ENCODE data around the gene B4GALT4.

Gene B4GALT4

DNA sequence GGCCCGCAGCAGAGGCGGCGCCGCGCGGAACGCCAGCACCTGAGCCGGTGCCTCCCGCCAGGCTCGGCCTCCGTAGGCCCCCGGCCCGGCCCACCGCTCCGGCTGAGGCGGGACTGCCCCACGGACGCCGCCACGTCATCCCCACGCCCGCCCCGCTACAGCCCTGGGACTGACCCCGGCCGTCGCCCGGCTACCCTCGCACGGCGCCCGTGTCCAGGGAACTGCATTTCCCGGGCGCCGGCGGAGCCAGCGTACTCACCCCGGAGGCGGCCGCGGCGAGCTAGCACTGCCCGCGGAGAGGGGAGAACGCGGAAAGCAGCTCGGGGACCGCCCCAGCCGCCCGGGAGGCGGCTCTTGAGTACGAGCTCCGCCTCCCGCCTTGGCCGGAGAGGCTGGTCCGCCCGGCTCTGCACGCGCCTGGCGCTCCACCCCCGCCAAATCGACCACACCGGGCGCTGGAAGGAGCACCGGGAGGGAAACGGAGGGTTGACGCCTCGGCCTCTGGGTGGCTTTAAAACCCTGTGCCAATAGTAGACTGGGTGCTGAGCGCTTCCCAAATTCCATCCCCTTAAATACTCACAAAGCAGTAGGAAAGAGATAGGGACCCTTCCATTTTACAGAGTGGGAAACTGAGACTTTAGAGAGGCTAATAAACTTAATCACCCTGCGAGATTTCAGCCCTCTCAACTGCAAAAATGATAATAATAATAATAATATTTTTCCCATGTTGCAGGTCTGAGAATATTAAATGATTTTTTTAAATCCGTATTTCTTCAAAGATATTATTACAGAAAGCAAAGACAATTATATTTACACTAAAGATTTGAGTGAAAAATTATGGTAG lies at the start of gene B4GALT4:
Gene B4GALT4, minus strand, starts transcription at position 288 of the 844 bp plus-strand sequence. CDS start 10,779 bp downstream, outside the sequence.
- TF ChIP-seq YY1 (IDR thresholded peaks at IDR 0.05; ENCODE audit: low read depth) (no peak), RAD21 (IDR thresholded peaks at IDR 0.05; ENCODE audit: low read depth) (peak; percentile 3; the same call in 1 of the 2 replicates), EGR1 (IDR thresholded peaks at IDR 0.05) (peak; percentile 79), TEAD4 (IDR thresholded peaks at IDR 0.05) (0 out of 2 replicates have a peak, but pooled peaks have one; percentile 24), CREB1 (IDR thresholded peaks at IDR 0.05; ENCODE audit: low read depth) (peak; percentile 33; the same call in 1 of the 2 replicates), TAF1 (IDR thresholded peaks at IDR 0.05; ENCODE audit: low read depth) (peak; percentile 82), ZBTB7A (IDR thresholded peaks at IDR 0.05; ENCODE audit: low read depth) (peak; percentile 73; the same call in 1 of the 2 replicates), EP300 (IDR thresholded peaks at IDR 0.05; ENCODE audit: borderline replicate concordance) (no peak)
- TF ChIP-seq, protein P1, sequence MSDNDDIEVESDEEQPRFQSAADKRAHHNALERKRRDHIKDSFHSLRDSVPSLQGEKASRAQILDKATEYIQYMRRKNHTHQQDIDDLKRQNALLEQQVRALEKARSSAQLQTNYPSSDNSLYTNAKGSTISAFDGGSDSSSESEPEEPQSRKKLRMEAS (IDR thresholded peaks at IDR 0.05): peak; percentile 97

GRCh38 chr3:119289404-119289770 lies 48.7 kb upstream of the B4GALT4 start:
- TF ChIP-seq TAF1 (IDR thresholded peaks at IDR 0.05; ENCODE audit: low read depth) (no peak), NFIC (IDR thresholded peaks at IDR 0.05) (no peak), TCF12 (IDR thresholded peaks at IDR 0.05; ENCODE audit: low read depth) (no peak), CEBPB (IDR thresholded peaks at IDR 0.05) (no peak), EP300 (IDR thresholded peaks at IDR 0.05; ENCODE audit: borderline replicate concordance) (no peak), RAD21 (IDR thresholded peaks at IDR 0.05; ENCODE audit: low read depth) (no peak), REST (IDR thresholded peaks at IDR 0.05; ENCODE audit: low read depth) (no peak), FOXM1 (IDR thresholded peaks at IDR 0.05; ENCODE audit: borderline replicate concordance, low read depth) (no peak)

DNA sequence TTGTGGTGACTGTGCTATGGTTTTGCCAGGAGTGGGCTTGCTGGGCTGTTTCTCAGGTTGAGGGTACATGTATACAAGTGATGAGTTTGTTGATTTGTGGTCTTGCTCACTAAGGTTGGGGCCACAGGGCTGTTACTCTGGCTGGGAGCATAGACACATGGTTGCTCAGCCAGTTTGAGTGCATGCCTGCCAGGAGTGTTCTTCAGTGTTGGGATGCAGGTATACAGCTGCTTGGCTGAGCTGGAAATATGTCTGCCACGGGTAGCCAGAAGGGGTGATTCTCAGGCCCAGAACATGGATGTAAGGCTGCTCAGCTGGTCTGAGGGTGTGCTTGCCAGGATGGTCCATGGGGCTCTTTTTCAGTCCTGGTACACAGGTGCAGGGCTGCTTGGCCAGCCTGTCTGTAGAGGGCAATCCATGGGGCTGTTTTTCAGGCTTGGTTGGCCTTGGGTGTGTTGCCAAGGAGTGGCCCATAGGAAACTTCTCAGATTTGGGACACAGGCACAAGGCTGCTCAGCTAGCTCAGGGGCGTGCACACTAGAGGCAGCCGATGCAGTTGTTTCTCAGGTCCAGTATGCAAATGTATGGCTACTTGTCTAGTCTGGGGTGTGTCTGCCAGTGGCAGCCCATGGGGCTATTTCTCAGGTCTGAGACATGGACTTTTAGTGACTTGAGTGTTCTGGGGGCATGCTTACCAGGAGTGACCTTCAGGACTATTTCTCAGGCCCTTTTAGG lies 48.2 kb upstream of the B4GALT4 start:
- TF ChIP-seq RAD21 (IDR thresholded peaks at IDR 0.05; ENCODE audit: low read depth): no peak
- no peak for TF ChIP-seq TEAD4 (IDR thresholded peaks at IDR 0.05)
- no peak for TF ChIP-seq EGR1 (IDR thresholded peaks at IDR 0.05)
- TF ChIP-seq TCF12 (IDR thresholded peaks at IDR 0.05; ENCODE audit: low read depth): no peak

GRCh38 chr3:119279584-119280243 lies 39.0 kb upstream of the B4GALT4 start:
- TF ChIP-seq CEBPB (IDR thresholded peaks at IDR 0.05): no peak
- no peak for TF ChIP-seq EGR1 (IDR thresholded peaks at IDR 0.05)
- no peak for TF ChIP-seq ZBTB7A (IDR thresholded peaks at IDR 0.05; ENCODE audit: low read depth)
- no peak for TF ChIP-seq TCF12 (IDR thresholded peaks at IDR 0.05; ENCODE audit: low read depth)
- TF ChIP-seq EP300 (IDR thresholded peaks at IDR 0.05; ENCODE audit: borderline replicate concordance): no peak
- TF ChIP-seq TEAD4 (IDR thresholded peaks at IDR 0.05): no peak

GRCh38 chr3:119279101-119279554 lies 38.5 kb upstream of the B4GALT4 start:
- TF ChIP-seq RAD21 (IDR thresholded peaks at IDR 0.05; ENCODE audit: low read depth) (no peak), TCF12 (IDR thresholded peaks at IDR 0.05; ENCODE audit: low read depth) (no peak), CREB1 (IDR thresholded peaks at IDR 0.05; ENCODE audit: low read depth) (no peak), USF1 (IDR thresholded peaks at IDR 0.05) (no peak), EGR1 (IDR thresholded peaks at IDR 0.05) (no peak), TEAD4 (IDR thresholded peaks at IDR 0.05) (no peak), TAF1 (IDR thresholded peaks at IDR 0.05; ENCODE audit: low read depth) (no peak), CEBPB (IDR thresholded peaks at IDR 0.05) (no peak), EP300 (IDR thresholded peaks at IDR 0.05; ENCODE audit: borderline replicate concordance) (no peak), ZBTB7A (IDR thresholded peaks at IDR 0.05; ENCODE audit: low read depth) (no peak), NFIC (IDR thresholded peaks at IDR 0.05) (no peak)
- TF ChIP-seq, protein P1 (IDR thresholded peaks at IDR 0.05): no peak

DNA sequence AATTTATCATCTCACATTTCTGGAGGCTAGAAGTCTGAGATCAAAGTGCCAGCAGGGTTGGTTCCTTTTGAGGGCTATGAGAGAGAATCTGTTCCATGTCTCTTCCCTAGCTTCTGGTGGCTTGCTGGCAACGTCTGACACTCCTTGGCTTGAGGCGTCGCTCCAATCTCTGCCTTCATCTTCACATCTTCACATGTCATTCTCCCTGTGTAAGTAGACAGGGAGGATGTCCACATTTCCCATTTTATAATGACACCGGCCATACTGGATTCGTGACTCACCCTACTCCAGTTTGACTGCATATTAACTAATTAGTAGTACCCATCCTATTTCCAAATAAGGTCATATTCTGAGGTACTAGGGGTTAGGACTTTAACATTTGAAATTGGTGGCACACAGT lies 36.0 kb upstream of the B4GALT4 start:
- TF ChIP-seq RAD21 (IDR thresholded peaks at IDR 0.05; ENCODE audit: low read depth): no peak
- no peak for TF ChIP-seq CREB1 (IDR thresholded peaks at IDR 0.05; ENCODE audit: low read depth)
- no peak for TF ChIP-seq REST (IDR thresholded peaks at IDR 0.05; ENCODE audit: low read depth)
- TF ChIP-seq CEBPB (IDR thresholded peaks at IDR 0.05): no peak
- TF ChIP-seq, protein P1 (IDR thresholded peaks at IDR 0.05): no peak
- no peak for TF ChIP-seq EGR1 (IDR thresholded peaks at IDR 0.05)
- TF ChIP-seq YY1 (IDR thresholded peaks at IDR 0.05; ENCODE audit: low read depth): no peak
- no peak for TF ChIP-seq ZBTB7A (IDR thresholded peaks at IDR 0.05; ENCODE audit: low read depth)
- no peak for TF ChIP-seq USF1 (IDR thresholded peaks at IDR 0.05)
- no peak for TF ChIP-seq NFIC (IDR thresholded peaks at IDR 0.05)
- TF ChIP-seq TCF12 (IDR thresholded peaks at IDR 0.05; ENCODE audit: low read depth): no peak
- no peak for TF ChIP-seq FOXM1 (IDR thresholded peaks at IDR 0.05; ENCODE audit: borderline replicate concordance, low read depth)
- TF ChIP-seq TAF1 (IDR thresholded peaks at IDR 0.05; ENCODE audit: low read depth): no peak
- TF ChIP-seq TEAD4 (IDR thresholded peaks at IDR 0.05): no peak

Measured in Ishikawa (cell line).